HepG2 (cell line): ENCODE data around the gene WDR27. TPM values are rescaled to one million over a fixed set of nuclear protein-coding genes. Genes with fewer than 3 reads are reported as not detected.
"Not testable (repeated sequence)": the region's sequence is repeated elsewhere in the genome, so short reads cannot be mapped to it uniquely, and the experiment has no call there.

ENCODE experiments used
- ATAC-seq: fragments of 200-7000 bp; cut with Tn5 transposase; 3 replicates; pipeline ENCODE4 v1.9.1; 2020; ENCODE audit warnings: mild to moderate bottlenecking, moderate library complexity
- BruUV-seq: library from RNA; stranded (reverse); fragments of 400-500 nt; replicated peaks from 2 replicates; lab custom pipeline; 2021; lab: Mats Ljungman, UMichigan
- CTCF ChIA-PET: fragments of 300-600 bp; formaldehyde crosslinking; extraction: SDS; loops from one replicate; lab custom pipeline; 2021; ENCODE audit warnings: low total read pairs, inconsistent platforms, low intra/inter-chr PET ratio; lab: Yijun Ruan, JAX
- POLR2A ChIA-PET: fragments of 350-600 bp; sonication (Branson Sonifier 250); formaldehyde crosslinking; loops from one replicate; lab custom pipeline; 2020; ENCODE audit warnings: antibody characterized with exemption, inconsistent platforms; lab: Yijun Ruan, JAX
- DNase-seq: peaks from one replicate; pipeline ENCODE4 v3.0.0-alpha.2; 2015; ENCODE audit warnings: low spot score
- FAIRE-seq: peaks from 3 replicates; lab custom pipeline; 2011; peaks lifted over from hg19 to GRCh38; lab: Jason Lieb, UNC
- H2AFZ ChIP-seq: one replicate; pipeline ENCODE4 v1.6.1; 2011; ENCODE audit warnings: low read length, inconsistent platforms
- H3K27ac ChIP-seq: fragments of 300-600 bp; 3 replicates; pipeline ENCODE4 v1.8.0; 2011; ENCODE audit warnings: mixed run types, mild to moderate bottlenecking, mixed read lengths, low read length, inconsistent platforms; ENCODE audit not compliant: insufficient read depth; ENCODE audit errors: extremely low read length
- H3K27me3 ChIP-seq, 2 experiments: fragments of 200-600 bp in 1 of 2; 2 replicates in 1 of 2; 3 replicates in 1 of 2; pipeline versions ENCODE4 v1.6.0 to v1.8.0; 2011; ENCODE audit warnings: low read length in 2 of 2, mild to moderate bottlenecking in 2 of 2, moderate library complexity in 2 of 2, inconsistent platforms in 1 of 2; ENCODE audit not compliant: insufficient read depth in 2 of 2, control insufficient read depth in 1 of 2
- H3K36me3 ChIP-seq, 2 experiments: fragments of 200-600 bp in 1 of 2; replicated peaks in 1 of 2; 2 replicates in 1 of 2; 3 replicates in 1 of 2; pipeline versions ENCODE4 v1.5.1 to v1.8.0; 2011; ENCODE audit warnings: low read length in 2 of 2, inconsistent platforms in 1 of 2; ENCODE audit not compliant: insufficient read depth in 2 of 2, control insufficient read depth in 1 of 2
- H3K4me1 ChIP-seq: 2 replicates; pipeline ENCODE4 v1.5.1; 2012; ENCODE audit warnings: low read length, inconsistent platforms; ENCODE audit not compliant: insufficient read depth
- H3K4me2 ChIP-seq: 2 replicates; pipeline ENCODE4 v1.6.0; 2011; ENCODE audit warnings: low read depth, low read length, inconsistent platforms
- H3K4me3 ChIP-seq, 3 experiments: fragments of 200-600 bp in 1 of 3; sonication (generic), shearing (Covaris generic) in 1 of 3; replicated peaks in 1 of 3; 2 replicates each; pipeline ENCODE4 v1.5.1; 2011 to 2016; ENCODE audit warnings: low read length in 3 of 3, inconsistent platforms in 2 of 3, low read depth in 2 of 3, mild to moderate bottlenecking in 2 of 3, control low read depth in 1 of 3, mixed read lengths in 1 of 3; ENCODE audit not compliant: insufficient read depth in 1 of 3
- H3K79me2 ChIP-seq: one replicate; pipeline ENCODE4 v1.6.1; 2011; ENCODE audit warnings: low read length, inconsistent platforms; ENCODE audit not compliant: insufficient read depth
- H3K9ac ChIP-seq: 2 replicates; pipeline ENCODE4 v1.6.0; 2011; ENCODE audit warnings: mild to moderate bottlenecking, low read depth, low read length, inconsistent platforms; ENCODE audit not compliant: insufficient read depth
- H3K9me3 ChIP-seq: 2 replicates; pipeline ENCODE4 v1.5.1; 2012; ENCODE audit warnings: mild to moderate bottlenecking, low read length
- H4K20me1 ChIP-seq: 2 replicates; pipeline ENCODE4 v1.6.0; 2011; ENCODE audit warnings: inconsistent platforms, mild to moderate bottlenecking, low read length, moderate library complexity; ENCODE audit not compliant: insufficient read depth
- ARNT ChIP-seq: fragments of 450-650 bp; IDR thresholded peaks from 2 replicates; pipeline ENCODE4 v1.6.1; 2017
- MAFF ChIP-seq: IDR thresholded peaks from 2 replicates; pipeline ENCODE4 v1.6.1; 2011; ENCODE audit warnings: low read depth, low read length, improper control_type of control experiment
- MAFK ChIP-seq, 2 experiments: IDR thresholded peaks in 1 of 2; conservative IDR thresholded peaks in 1 of 2; 2 replicates each; pipeline ENCODE4 v1.6.1; 2011; ENCODE audit warnings: improper control_type of control experiment in 2 of 2, low read length in 2 of 2
- SRSF9 ChIP-seq: fragments of 200-400 bp; formaldehyde crosslinking; IDR thresholded peaks from 2 replicates; pipeline ENCODE4 v1.6.1; 2018; ENCODE audit warnings: borderline replicate concordance, mild to moderate bottlenecking, low read depth, low read length; ENCODE audit not compliant: insufficient read depth, poor library complexity, severe bottlenecking
- ZNF749 ChIP-seq: sonication (generic); formaldehyde crosslinking; IDR thresholded peaks from 2 replicates; pipeline ENCODE4 v1.8.0; 2022; ENCODE audit warnings: mild to moderate bottlenecking, missing genetic modification reagents, moderate library complexity, borderline replicate concordance
- WGBS: methylation state at CpG from one replicate; pipeline ENCODE4 v1.1.6; 2017; ENCODE audit warnings: low lambda C conversion rate; 5-methylcytosine and 5-hydroxymethylcytosine counted together
- in situ Hi-C: cut with HindIII; loops from 2 replicates; pipeline ENCODE4 v1.10.0; 2017; ENCODE audit warnings: low pct_unique_long_range_greater_than_20kb; ENCODE audit not compliant: extremely low pct_ligation_motif_present
- intact Hi-C: fragments of 100-400 bp; cut with micrococcal nuclease; formaldehyde crosslinking; loops from one replicate; pipeline ENCODE4 v1.10.0; 2022; ENCODE audit not compliant: unreplicated experiment
- polyA plus RNA-seq, 8 experiments: library from polyadenylated mRNA; depleted of rRNA in 3 of 8; stranded (reverse) in 7 of 8; unstranded in 1 of 8; fragments of >200 nt; fragmentation: Illumina TruSeq in 4 of 8; extraction: Trizol in 4 of 8; gene quantifications; 2 replicates each; pipeline versions ENCODE4 v1.2.1 to v1.2.3, GENCODE V29; 2011 to 2016; ENCODE audit warnings: low read depth in 4 of 8, missing spikeins in 1 of 8, mixed read lengths in 1 of 8; ENCODE audit not compliant: insufficient read depth in 1 of 8
- total RNA-seq, 5 experiments: library from RNA; depleted of rRNA; stranded (reverse); fragments of >200 nt; fragmentation: Illumina TruSeq; extraction: Trizol; gene quantifications; 2 replicates each; pipeline ENCODE4 v1.2.3, GENCODE V29; 2016; ENCODE audit warnings: low read depth in 1 of 5
- TF ChIP-seq, protein P1 (sequence below), 2 experiments: sonication (generic) in 1 of 2; formaldehyde crosslinking in 1 of 2; IDR thresholded peaks; 2 replicates each; pipeline versions ENCODE4 v1.6.1 to v1.9.0; 2014 to 2022; ENCODE audit warnings: antibody characterized with exemption in 1 of 2, borderline replicate concordance in 1 of 2, inconsistent platforms in 1 of 2, low read depth in 1 of 2, missing genetic modification reagents in 1 of 2

WDR27 gene
- total and polyA plus RNA-seq, 2 of the 13 experiments (the other 11 are each of a cell fraction or from before 2014, with no cell fraction given) = 34.1 to 80.3 TPM

DNA sequence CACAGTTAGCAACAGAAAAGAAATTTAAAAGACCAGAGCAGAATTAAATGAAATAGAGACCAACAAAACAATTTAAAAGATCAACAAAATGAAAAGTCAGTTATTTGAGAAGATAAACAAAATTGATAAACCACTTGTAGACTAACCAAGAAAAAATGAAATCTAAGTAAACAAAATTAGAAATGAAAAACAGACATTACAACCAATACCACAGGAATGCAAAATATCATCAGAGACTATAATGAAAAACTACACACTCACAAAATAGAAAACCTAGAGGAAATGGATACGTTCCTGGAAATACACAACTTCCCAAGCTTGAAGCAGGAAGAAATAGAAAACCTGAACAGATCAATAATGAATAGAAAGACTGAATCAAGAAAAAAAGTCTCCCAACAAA, 97.8 kb downstream of the WDR27 start (continued):
- TF ChIP-seq, protein P1, sequence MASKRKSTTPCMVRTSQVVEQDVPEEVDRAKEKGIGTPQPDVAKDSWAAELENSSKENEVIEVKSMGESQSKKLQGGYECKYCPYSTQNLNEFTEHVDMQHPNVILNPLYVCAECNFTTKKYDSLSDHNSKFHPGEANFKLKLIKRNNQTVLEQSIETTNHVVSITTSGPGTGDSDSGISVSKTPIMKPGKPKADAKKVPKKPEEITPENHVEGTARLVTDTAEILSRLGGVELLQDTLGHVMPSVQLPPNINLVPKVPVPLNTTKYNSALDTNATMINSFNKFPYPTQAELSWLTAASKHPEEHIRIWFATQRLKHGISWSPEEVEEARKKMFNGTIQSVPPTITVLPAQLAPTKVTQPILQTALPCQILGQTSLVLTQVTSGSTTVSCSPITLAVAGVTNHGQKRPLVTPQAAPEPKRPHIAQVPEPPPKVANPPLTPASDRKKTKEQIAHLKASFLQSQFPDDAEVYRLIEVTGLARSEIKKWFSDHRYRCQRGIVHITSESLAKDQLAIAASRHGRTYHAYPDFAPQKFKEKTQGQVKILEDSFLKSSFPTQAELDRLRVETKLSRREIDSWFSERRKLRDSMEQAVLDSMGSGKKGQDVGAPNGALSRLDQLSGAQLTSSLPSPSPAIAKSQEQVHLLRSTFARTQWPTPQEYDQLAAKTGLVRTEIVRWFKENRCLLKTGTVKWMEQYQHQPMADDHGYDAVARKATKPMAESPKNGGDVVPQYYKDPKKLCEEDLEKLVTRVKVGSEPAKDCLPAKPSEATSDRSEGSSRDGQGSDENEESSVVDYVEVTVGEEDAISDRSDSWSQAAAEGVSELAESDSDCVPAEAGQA (IDR thresholded peaks at IDR 0.05; ENCODE audit: low read depth) = no peak
- TF ChIP-seq, protein P1 (CRISPR knock-in tag; IDR thresholded peaks at IDR 0.05; ENCODE audit: borderline replicate concordance) = no peak
- TF ChIP-seq SRSF9 = no peak
- no peak for TF ChIP-seq MAFK (conservative IDR thresholded peaks at IDR 0.05 in 1 of 2, IDR thresholded peaks at IDR 0.05 in 1 of 2; ENCODE audit: low read length in 2 of 2)
- no peak for TF ChIP-seq ARNT
- TF ChIP-seq ZNF749 (CRISPR knock-in tag) = no peak

DNA sequence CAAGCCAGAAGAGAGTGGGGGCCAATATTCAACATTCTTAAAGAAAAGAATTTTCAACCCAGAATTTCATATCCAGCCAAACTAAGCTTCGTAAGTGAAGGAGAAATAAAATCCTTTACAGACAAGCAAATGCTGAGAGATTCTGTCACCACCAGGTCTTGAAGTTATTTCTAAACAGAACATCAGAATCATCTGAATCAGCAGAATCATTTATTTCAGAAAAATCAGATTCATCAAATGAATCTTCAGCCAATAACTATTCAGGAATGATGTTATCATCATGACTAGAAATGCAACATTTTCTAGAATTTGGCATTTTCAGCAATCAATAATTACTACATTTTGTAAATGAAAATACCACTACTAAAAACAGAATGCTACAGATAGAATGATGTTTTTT, 100.7 kb downstream of the WDR27 start:
- H2AFZ ChIP-seq, H3K4me1 ChIP-seq, H3K9ac ChIP-seq, ATAC-seq, FAIRE-seq, H3K9me3 ChIP-seq, CTCF ChIA-PET, DNase-seq, H3K4me2 ChIP-seq, intact Hi-C loops, H3K79me2 ChIP-seq, H3K27me3 ChIP-seq, H3K4me3 ChIP-seq, BruUV-seq, H4K20me1 ChIP-seq, POLR2A ChIA-PET, H3K36me3 ChIP-seq, H3K27ac ChIP-seq: not testable (repeated sequence)
- 91% methylated on average over 1 of the region's 1 CpG for WGBS
- TF ChIP-seq MAFK (conservative IDR thresholded peaks at IDR 0.05 in 1 of 2, IDR thresholded peaks at IDR 0.05 in 1 of 2; ENCODE audit: low read length in 2 of 2) = peak; percentile 7 to 50; a peak in 1 of 4 replicates
- TF ChIP-seq MAFF = 0 out of 2 replicates have a peak, but pooled peaks have one; percentile 23
- TF ChIP-seq, all 625 proteins: peak for 2; not testable (repeated sequence) for 623
- in situ Hi-C loops = not testable (repeated sequence)
